ENCODE data around the gene IFNG.

IFNG gene

DNA sequence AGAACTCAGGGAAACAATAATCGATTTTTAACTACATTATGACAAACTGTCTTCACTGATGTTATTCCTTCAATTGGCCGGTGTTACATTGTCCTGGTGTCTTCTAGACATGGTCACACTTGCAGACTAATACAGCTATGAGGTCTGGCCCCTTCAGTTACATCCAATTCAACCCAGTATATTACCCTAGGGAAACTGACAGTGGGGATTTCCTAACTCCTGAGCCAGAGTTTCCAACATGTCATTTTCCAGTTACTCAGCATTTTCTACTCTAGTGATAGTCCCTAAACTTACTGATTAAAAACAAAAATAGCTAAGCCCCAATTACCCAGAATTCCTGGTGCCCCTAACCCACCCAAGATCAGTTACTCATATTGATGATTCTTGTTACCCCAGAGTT lies 21.1 kb downstream of the IFNG start:
- Histone ChIP-seq H2AFZ (no peak overlapping the region), H3K27ac (no peak overlapping the region), H3K4me1 (no peaks in the 10 kb centered on the region), H3K4me3 (ENCODE audit: low read depth, low read length) (no peak overlapping the region), H3K9me3 (ENCODE audit: control insufficient read depth, low read length) (no peaks in the 10 kb centered on the region), H3K36me3 (ENCODE audit: control insufficient read depth, insufficient read depth, low read length) (no peaks in the 10 kb centered on the region), H3K4me2 (ENCODE audit: low read length) (no peak overlapping the region), H3K9ac (no peak overlapping the region), H3K27me3 (ENCODE audit: control insufficient read depth, insufficient read depth, low read length) (no peaks in the 10 kb centered on the region), H3K79me2 (no peaks in the 10 kb centered on the region)
- TF ChIP-seq, protein P1, sequence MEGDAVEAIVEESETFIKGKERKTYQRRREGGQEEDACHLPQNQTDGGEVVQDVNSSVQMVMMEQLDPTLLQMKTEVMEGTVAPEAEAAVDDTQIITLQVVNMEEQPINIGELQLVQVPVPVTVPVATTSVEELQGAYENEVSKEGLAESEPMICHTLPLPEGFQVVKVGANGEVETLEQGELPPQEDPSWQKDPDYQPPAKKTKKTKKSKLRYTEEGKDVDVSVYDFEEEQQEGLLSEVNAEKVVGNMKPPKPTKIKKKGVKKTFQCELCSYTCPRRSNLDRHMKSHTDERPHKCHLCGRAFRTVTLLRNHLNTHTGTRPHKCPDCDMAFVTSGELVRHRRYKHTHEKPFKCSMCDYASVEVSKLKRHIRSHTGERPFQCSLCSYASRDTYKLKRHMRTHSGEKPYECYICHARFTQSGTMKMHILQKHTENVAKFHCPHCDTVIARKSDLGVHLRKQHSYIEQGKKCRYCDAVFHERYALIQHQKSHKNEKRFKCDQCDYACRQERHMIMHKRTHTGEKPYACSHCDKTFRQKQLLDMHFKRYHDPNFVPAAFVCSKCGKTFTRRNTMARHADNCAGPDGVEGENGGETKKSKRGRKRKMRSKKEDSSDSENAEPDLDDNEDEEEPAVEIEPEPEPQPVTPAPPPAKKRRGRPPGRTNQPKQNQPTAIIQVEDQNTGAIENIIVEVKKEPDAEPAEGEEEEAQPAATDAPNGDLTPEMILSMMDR (IDR thresholded peaks at IDR 0.05) = no peak

DNA sequence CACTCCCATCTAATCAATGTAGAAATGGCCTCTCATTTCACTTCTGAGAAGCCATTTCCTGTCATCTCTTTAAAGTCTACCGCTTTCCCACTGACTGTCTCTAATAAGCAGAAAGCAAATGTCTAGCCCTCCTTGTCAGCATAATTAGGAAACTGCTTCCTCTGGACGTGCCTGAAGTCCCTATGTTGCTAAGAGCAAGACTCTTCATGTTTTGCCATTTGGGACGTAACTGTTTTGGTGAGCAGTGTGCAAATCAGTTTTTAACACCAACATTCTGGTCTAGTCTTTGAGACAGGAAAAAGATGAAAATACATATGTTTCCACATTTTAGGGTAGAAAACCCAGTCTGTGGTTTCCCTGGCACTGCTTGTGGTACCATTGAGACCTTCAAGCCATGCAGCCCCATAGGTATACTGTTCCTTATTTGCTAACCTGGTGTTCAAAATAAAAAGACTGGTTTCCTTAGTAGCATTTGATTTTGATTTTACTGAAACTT lies 22.2 kb downstream of the IFNG start:
- TF ChIP-seq, protein P1 (IDR thresholded peaks at IDR 0.05) = no peak
- H3K9me3 ChIP-seq (ENCODE audit: control insufficient read depth, low read length) = no peaks in the 10 kb centered on the region

DNA sequence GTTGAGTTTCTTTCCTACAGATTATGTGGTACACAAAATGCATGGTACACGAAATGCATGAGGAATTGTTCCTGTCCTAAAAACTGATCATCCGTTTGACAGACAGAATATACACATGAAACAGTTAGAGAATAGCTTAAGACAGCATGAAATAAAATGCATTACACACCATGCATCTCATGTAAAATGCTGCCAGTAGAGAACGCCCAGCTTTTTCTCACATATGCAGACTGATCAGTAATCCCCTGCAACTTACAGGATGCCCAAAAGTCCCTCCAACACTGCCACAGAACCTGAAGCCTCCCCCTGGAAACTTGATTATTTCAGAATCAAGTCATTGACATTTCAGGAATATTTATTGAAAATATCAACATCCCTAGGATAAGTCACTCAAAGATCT lies 24.0 kb downstream of the IFNG start:
- no peak overlapping the region for H3K9ac ChIP-seq
- no peaks in the 10 kb centered on the region for H3K27me3 ChIP-seq (ENCODE audit: control insufficient read depth, insufficient read depth, low read length)
- H3K9me3 ChIP-seq (ENCODE audit: control insufficient read depth, low read length) = no peaks in the 10 kb centered on the region
- TF ChIP-seq, protein P1 (IDR thresholded peaks at IDR 0.05) = no peak
- H3K4me3 ChIP-seq (ENCODE audit: low read depth, low read length) = no peak overlapping the region
- H2AFZ ChIP-seq = no peak overlapping the region
- no peaks in the 10 kb centered on the region for H3K36me3 ChIP-seq (ENCODE audit: control insufficient read depth, insufficient read depth, low read length)
- no peak overlapping the region for H3K4me2 ChIP-seq (ENCODE audit: low read length)
- H3K79me2 ChIP-seq = no peaks in the 10 kb centered on the region
- no peak overlapping the region for H3K27ac ChIP-seq
- no peaks in the 10 kb centered on the region for H3K4me1 ChIP-seq

More for the DNA sequence above, 22.2 kb downstream of the IFNG start:
- no peak overlapping the region for H2AFZ ChIP-seq
- H3K4me3 ChIP-seq (ENCODE audit: low read depth, low read length) = no peak overlapping the region
- H3K79me2 ChIP-seq = no peaks in the 10 kb centered on the region
- no peaks in the 10 kb centered on the region for H3K36me3 ChIP-seq (ENCODE audit: control insufficient read depth, insufficient read depth, low read length)
- H3K4me2 ChIP-seq (ENCODE audit: low read length) = no peak overlapping the region
- H3K4me1 ChIP-seq = no peaks in the 10 kb centered on the region
- no peaks in the 10 kb centered on the region for H3K27me3 ChIP-seq (ENCODE audit: control insufficient read depth, insufficient read depth, low read length)
- H3K27ac ChIP-seq = no peak overlapping the region
- H3K9ac ChIP-seq = no peak overlapping the region

DNA sequence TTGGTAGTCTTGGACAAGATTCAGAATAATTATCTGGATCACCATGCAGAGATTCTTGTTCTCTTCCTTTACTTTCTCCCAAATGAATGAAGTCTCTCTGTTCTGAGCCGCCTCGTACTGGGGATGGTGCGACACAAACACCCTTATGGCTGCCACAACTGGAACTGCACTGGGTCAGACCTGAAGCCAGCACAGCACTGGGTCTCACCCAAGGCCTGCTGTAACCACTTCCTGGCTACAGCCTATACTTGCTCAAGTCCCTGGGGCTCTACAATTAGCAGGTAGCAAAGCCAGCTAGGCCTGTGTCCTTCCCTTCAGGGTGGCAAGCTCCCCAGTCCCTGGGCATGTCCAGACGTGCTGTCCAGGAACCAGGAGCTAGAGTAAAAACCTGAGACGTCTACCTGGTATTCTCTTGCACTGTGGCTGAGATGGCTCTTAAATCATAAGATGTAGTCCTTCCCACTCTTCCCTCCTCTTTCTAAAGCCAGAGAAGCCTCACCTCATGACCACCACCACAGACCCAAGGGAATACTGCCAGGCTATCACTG lies 27.6 kb downstream of the IFNG start:
- Histone ChIP-seq H3K79me2 (no peaks in the 10 kb centered on the region), H2AFZ (no peak overlapping the region), H3K9ac (no peak overlapping the region), H3K4me3 (ENCODE audit: low read depth, low read length) (no peak overlapping the region), H3K27me3 (ENCODE audit: control insufficient read depth, insufficient read depth, low read length) (no peaks in the 10 kb centered on the region), H3K9me3 (ENCODE audit: control insufficient read depth, low read length) (no peaks in the 10 kb centered on the region), H3K4me2 (ENCODE audit: low read length) (no peak overlapping the region), H3K4me1 (no peaks in the 10 kb centered on the region), H3K27ac (no peak overlapping the region), H3K36me3 (ENCODE audit: control insufficient read depth, insufficient read depth, low read length) (peaks cover 3% of the 10 kb centered on the region)
- TF ChIP-seq, protein P1 (IDR thresholded peaks at IDR 0.05) = no peak

DNA sequence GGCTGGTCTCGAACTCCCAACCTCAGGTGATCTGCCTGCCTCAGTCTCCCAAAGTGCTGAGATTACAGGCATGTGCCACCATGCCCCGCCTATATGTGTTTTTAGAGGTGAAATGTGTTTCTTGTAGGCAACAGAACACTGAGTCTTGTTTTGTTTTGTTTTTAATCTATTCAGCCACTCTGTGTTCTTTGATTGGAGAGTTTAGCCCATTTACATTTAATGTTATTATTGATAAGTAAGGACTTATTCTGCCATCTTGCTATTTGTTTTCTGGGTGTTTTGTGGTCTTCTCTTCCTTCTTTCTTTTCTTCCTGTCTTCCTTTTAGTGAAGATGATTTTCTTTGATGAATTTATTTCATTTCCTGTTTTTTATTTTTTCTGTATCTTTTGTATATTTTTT lies 29.6 kb downstream of the IFNG start:
- Histone ChIP-seq H3K36me3 (ENCODE audit: control insufficient read depth, insufficient read depth, low read length) (peaks cover 3% of the 10 kb centered on the region), H3K9me3 (ENCODE audit: control insufficient read depth, low read length) (no peaks in the 10 kb centered on the region), H2AFZ (no peak overlapping the region), H3K27ac (no peak overlapping the region), H3K4me1 (no peaks in the 10 kb centered on the region), H3K9ac (no peak overlapping the region), H3K4me3 (ENCODE audit: low read depth, low read length) (no peak overlapping the region), H3K27me3 (ENCODE audit: control insufficient read depth, insufficient read depth, low read length) (no peaks in the 10 kb centered on the region), H3K79me2 (no peaks in the 10 kb centered on the region), H3K4me2 (ENCODE audit: low read length) (no peak overlapping the region)
- TF ChIP-seq, protein P1 (IDR thresholded peaks at IDR 0.05) = no peak

Data from parathyroid adenoma (tissue), 2 donors.